Measurements from ENCODE around the gene CAST.

- no peak for TF ChIP-seq CTCF (IDR thresholded peaks at IDR 0.05)
- TF ChIP-seq EZH2 (IDR thresholded peaks at IDR 0.05; ENCODE audit: borderline replicate concordance, insufficient read depth, low read depth, low read length, poor library complexity, severe bottlenecking) = no peak
Measured at GRCh38 chr5:96679293-96679692, 17.1 kb downstream of the CAST start.
